Activated T-cell treated with anti-CD3 and anti-CD28 coated beads, Interleukin-2, amount 50 U/mL, for 48 hours (primary cell): ENCODE measurements around the gene NPLOC4.

Experiments
- DNase-seq, 2 experiments: peaks; one replicate each; pipeline ENCODE4 v3.0.0-alpha.2; 2020

Gene NPLOC4

DNA sequence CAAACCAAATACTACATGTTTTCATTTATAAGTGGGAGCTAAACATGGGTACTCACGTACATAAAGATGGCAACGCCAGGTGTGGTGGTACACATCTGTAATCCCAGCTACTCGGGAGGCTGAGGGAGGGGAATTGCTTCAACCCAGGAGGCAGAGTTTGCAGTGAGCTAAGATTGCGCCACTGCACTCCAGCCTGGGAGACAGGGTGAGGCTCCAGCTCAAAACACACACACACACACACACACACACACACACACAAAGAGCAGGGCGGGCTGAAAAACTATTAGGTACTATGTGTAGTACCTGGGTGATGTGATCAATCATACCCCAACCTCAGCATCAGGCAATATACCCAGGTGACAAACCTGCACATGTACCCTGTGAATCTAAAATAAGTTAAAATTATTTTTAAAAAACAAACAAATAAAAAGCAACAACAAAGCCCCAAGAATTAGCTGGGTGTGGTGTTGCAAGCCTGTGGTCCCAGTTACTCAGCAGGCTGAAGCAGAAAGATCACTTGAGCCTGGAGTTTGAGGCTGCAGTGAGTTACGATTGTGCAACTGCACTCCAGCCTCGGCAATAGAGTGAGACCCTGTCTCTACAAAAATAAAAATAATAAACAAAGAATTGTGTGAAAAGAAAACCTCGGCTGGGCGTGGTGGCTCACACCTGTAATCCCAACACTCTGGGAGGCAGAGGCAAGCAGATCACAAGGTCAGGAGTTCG, 72.9 kb downstream of the NPLOC4 start:
- DNase-seq, result no peak

DNA sequence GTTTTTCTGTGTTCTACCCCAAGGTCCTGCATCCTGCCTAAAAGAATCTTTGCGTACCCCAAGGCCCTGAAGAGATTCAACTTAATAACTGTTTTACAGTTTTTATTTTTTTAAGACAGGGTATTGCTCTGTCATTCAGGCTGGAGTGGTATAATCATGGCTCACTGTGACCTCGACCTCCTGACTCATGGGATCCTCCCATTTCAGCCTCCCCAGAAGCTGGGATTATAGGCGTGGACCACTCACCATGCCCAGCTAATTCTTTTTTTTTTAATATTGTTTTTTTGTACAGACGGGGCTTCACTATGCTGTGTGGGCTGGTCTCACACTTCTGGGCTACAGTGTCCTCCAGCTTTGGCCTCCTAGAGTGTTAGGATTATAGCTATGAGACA, 75.4 kb downstream of the NPLOC4 start:
- DNase-seq, result no peak

DNA sequence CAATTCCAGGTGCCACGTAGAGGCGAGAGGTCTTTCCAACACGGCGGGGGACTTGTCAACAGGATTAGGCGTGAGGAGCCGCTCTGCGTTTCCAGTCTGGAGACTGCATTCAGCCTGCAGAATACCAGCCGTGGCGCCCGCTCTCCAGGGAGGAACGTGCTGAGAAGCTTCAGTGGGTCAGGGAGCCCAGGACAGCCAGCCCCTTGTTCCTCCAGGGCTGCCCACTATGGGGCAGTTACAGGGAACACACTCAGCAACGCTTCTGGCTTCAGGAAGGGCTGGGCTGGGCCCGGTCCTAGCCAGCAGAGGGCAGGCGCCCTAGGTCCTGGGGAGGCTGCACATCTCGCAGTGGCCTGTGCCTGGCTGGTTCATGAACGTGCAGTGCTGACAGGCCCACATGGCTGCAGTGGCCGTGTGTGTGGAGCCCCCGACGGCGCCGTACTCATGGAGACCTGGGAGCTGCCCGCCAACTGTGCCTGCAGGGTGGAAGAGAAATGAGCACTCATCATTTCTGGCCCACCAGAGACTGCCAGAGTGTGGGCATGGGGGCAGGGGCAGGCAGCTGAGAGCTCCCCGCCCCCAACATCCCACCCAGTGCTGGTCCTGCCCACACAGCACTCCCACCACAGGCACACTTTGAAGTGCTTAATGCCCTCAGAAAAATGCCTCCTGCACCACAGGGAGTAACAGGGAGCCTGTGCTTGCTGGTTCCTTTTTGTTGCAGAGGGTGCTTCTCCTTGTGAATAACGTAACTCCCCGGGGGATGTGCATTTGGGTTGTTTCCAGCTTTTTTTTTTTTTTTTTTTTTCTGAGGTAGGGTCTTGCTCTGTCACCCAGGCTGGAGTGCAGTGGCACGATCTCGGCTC, 77.7 kb downstream of the NPLOC4 start:
- no peak for DNase-seq

DNA sequence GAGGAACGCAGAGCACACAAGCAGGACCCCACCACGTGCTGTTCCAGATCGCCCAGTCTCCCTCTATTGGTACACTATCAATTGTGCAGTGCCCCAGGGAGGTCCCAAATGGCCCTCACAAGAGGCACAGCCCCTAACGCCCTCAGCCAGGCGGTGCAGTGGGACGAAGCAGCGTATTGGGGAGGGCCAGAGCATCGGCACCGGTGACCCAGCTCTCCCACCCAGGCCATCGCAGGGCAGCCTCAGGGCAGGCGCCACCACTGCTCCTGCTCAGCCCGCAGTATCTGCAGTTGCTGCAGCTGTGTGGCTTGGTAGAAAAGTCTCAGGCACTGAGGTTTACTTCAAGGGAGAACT, 78.8 kb downstream of the NPLOC4 start:
- no peak for DNase-seq

DNA sequence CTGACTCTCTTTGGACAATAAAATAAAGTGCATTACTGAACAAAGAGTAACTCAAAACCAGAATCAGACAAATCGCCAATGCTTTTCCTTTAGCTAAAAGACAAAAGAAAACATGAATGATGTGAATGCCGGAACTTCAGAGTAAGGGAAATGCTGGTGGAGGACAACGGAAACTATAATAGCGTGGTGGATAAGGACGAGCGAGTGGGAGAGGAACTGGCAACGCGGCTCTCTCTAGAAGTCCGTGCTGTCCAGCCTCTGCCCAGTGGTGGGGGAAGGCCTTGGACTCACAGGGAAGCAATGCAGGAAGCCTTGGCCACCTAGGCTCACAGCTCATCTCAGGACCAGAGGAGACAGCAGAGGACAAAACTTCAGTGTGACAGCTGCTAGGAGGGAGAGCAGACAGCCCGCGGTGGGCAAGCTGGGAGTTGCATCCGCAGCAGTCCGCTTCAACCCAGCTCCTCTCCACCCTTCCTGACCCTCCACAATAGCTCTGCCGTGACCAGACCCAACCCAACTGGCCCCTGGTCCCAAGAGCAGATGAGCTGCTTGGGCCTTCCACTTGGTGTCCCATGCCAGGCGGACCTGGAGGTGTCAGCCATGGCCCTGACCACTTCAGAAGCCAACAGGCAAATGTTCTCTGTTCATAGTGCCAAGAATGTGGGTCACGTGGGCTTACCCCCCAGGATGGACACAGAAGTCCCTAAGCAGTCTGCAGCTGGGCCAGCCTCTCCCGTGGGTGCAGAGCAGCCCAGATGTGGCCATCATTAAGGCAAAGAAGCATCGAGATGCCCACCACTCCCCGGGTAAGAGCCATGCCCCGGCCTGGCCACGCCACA, 79.4 kb downstream of the NPLOC4 start:
- DNase-seq, result no peak

DNA sequence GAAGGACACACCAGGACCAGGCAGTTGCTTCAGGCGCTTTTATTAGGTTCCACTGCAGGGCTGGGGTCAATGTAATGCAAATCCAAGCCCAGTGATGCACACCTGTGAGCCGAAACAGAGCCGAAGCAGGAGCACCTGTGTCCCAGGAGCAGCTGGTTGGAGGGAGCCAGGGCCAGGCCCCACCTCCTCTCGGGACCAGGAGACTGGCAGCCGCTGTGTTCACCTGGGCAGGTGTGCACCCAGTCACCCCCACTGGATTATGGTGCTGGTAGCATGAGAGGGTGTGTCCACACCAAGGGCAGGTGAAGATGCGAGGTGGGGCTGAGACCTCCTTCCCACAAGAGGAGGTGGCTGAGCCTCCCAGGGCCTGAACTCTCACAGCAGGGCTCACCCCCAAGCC, 80.0 kb downstream of the NPLOC4 start:
- DNase-seq, result no peak

DNA sequence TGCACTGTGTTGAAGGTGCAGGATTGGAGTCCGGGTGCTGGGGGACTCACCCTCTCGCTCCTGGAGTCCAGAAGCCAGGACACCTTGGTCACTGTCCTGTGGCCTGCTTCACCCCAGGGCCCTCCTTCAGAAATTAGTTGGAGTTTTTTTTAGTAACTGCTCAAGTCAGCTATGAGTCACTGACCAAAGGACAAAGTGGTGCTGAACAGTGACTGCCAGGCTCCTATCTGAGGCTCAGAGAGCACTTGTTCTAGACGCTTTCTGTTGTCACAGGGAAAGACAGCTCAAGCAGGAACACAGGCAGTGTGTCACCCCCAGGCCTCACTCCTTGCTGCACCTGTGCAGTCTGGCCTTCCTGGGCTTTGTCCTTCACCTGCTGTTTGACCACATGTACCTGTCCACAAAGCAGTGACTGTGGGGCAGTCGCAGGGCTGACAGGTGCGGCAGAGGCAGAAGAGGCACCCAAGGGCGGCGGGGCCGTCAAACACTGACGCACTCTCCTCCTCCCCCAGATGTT, 80.7 kb downstream of the NPLOC4 start:
- DNase-seq, result no peak

DNA sequence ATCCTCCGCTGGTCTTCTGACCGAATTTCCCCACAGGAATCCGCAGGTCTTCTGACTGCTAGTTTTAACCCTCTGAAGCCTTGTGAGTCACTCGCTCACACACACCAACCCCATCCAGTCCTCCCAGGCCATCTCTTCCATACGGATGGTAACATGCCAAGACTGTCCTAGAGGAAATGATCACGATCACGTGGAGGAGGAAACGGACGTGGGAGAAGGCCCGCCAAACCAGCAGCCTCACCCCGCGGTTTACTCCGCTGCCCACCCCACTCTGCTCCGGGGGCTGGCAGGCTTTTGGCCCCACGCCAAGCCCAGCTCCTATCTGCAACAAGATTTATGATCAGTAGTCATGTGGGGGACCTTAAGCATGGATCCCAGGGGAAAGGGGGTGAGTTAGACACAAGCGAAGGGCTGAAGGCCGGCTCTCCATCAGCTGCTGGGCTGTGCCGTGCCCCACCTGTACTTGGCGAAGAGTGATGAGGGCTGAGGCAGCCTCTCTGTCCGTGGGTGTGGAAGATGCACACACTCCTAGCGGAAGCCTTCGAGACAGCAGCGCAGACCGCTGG, 83.2 kb downstream of the NPLOC4 start:
- DNase-seq, result no peak

DNA sequence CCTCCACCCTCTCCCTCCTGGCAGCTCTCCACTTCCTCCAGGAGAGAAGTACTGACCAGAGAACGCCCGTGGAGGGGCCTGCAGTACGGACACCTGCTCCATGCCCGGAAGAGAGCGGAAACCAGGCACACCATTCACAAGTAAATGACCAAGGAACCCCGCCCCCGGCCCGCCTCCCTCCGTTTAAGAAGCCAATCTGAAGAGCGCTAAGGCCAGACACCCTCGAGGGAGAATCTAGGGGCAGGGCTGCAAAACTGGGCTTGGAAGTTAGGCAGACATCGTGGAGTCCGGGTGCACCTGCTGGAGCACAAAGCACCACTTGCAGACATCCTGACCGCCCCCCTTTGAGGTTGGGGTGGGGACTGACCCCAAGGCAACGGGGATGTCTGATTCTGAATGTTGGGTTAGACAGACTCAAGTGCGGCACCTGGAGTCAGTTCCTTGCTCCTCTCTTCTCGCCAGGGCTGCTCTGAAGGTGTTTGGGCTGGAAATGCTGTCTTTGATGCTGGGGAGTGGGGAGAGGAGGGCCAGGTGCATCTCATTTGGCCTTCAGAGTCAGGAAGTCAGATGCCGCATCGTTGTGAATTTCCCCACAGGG, 83.8 kb downstream of the NPLOC4 start:
- peak; percentile 88 to 90 for DNase-seq

DNA sequence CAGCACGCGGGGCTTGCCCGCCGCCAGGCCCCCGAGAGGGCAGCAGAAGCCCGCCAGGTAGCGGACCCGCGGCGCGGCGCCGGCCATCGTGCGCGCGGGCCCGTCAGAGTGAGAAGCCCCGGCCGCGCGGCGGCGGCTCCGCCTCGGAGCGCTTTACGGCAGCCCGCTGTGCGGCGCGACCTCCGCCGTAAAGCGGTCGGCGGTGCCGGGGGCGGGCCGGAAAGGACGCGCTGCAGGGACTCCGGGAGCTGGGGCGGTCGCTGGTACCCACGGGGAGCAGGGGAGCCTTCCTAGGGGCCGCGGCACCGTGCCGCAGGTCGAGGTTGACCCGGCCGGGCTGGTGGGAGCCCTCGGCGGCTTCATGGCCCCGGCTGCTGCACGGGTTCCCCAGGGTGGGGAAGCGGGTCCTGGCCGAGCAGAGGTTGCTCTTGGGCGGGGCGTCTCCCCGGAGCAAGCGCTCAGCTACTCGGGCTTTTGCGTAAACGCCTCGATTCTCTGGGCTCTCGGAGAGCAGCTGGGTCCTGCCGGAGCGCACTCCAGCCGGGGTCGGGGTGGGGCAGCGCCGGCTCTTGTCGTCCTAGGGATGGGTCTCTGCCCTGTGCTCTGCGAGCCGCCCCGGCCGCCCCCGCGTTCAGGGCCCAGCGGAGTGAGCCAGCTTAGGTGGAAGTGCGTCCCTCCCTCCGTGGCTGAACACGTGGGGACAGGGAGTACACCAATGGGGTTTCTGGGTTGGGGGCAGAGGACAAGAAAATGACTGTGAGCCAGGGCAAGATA, 84.5 kb downstream of the NPLOC4 start, which contains the start of gene FAAP100:
Gene FAAP100, minus strand, starts transcription at position 110 of the 774 bp plus-strand sequence. Its CDS starts 23 bp downstream, at position 87.
- peak; percentile 89 to 93 for DNase-seq

DNA sequence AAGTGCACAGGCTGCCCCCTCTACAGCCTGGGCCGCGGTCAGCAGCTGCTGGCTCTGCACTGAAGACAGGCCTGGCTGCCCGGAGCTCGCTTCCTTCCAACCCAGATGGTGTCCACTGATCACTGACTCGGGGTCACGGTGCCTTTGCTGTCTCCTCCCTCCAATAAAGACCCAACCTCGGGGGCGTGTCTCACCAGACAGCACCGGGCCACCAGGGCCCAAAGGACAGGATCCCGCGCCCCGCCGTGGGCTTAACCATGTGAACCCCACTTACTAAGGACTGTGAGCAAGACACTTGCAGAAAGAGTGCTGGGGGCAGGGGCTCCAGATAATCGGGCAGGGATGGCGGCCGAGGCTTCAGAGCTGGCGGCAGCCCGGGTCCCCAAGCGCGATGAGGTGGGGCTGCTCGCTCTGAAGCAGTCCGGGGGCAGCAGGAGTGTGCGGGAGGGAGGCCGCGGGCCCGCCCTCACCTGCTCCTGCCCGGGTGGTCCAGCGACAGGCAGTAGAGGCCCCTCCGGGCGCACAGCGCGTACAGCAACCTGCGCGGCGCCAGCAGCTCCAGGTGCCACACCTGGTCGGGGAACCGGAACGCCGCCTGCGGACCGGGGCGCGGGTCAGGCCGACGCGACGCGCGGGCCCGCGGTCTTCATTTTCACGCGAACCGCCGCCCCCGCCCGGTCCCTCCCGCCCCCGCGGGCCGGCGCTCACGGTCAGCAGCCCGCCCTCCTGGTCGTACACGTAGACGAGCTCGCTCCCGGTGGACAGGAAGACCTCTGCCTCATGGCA, 85.3 kb downstream of the NPLOC4 start:
- peak in 1 of 2 experiments; percentile 45 for DNase-seq

DNA sequence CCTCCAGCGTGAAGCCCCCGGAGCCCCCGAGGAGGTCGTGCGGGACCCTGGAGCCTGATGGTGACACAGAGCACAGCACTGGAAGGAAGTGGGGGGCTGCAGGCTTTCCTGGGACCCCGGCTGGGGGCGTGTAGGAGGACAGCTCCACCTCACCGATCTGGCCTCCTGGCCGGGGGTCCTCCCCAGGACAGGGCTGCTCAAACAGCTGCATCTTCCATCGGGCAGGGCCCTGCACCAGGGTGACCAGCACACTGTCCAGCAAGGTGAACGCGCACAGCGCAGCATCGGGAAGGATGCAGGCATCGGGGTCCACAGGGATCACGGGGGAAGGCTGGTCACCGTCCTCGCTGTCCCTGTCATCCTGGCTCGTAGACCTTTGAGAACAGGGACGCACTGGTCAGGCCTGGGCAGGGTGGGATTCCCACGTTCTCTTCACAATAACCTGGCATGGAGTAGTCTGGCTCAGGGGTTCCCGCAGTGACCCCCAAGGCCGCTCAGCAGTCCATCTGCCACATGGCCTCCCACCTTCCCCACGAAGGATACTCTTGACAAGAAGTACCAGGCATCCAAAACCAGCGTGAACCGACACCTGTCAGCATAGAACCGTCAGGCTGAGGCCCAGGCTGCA, 86.0 kb downstream of the NPLOC4 start:
- DNase-seq, result no peak

DNA sequence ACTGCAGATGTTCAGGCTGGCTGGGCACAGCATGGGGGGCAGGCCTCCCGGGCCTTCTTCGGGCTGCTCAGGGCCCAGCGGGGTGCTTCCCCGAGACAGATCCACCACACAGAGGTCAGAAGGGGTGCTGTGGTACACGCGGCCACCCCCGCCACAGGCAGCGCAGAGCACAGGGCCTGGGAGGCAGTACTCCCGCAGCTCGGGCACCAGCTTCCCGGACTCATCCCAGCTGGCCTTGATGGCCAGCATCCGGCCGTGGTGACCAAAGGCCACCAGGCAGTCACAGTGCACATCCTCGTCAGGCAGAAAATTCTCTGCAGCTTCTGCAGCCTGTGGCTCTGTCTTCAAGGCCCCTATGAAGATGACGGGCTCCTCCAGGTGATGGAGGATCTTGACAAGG, 86.6 kb downstream of the NPLOC4 start:
- DNase-seq, result no peak

DNA sequence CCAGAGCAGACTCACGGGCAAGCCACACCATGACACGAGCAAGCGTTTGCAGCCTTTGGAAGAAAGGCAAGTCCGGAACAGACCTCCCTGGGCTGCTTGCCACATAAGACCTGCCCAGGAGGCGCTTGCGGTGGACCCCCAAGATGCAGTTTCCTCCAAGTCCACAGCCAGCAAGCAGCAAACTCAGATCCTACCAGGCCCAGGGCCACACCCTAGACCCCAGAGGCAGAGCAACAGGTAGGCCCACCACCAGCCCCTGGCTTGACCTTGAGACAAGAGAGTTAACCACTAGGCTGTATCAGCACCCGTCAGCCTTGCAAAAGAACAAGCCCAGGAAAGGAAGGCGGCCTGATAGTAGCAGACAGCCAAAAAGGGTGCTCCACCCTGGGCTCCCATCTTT, 87.1 kb downstream of the NPLOC4 start:
- DNase-seq, result no peak

DNA sequence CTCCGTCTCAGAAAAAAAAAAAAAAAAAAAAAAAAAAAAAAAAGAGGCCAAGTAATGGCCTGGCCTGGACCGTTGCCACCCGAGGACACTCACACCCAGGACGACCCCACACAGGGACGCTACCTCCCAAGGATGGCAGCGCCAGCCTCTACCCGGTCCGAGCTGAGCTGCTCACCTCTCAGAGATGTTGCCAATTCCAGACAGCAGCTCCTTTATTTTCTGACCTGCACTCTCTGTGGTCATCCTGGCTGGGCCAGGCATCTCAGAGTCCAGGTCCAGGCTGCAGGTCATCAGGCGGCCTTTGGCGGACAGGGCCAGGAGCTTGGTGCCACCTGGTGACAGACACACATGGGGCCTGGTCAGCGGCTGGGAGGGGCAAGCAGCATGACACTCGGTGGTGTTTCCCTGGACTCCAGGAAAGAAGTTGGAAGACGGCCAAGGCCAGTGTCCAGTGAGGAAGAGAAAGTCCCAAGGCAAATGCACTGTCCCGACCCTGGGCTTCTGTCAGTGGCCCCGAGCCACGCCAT, 87.8 kb downstream of the NPLOC4 start:
- no peak for DNase-seq

DNA sequence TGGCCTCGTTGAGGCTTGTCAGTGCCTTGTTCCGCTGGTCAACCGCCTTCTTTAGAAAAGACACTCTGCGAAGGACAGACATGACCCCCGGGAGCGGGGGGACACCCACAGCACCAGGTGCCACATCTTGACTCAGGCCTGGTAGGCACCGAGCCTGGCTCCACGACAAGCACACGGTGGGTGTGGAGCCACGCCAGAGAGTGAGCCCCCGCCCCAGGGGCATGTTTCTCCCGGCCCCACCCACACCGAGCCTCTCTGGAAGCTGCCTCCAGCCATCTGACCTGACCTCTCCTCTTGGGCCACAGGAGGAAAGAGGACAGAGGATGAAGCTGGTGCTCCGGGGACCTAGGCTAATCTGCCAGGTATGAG, 89.3 kb downstream of the NPLOC4 start:
- DNase-seq, result no peak

DNA sequence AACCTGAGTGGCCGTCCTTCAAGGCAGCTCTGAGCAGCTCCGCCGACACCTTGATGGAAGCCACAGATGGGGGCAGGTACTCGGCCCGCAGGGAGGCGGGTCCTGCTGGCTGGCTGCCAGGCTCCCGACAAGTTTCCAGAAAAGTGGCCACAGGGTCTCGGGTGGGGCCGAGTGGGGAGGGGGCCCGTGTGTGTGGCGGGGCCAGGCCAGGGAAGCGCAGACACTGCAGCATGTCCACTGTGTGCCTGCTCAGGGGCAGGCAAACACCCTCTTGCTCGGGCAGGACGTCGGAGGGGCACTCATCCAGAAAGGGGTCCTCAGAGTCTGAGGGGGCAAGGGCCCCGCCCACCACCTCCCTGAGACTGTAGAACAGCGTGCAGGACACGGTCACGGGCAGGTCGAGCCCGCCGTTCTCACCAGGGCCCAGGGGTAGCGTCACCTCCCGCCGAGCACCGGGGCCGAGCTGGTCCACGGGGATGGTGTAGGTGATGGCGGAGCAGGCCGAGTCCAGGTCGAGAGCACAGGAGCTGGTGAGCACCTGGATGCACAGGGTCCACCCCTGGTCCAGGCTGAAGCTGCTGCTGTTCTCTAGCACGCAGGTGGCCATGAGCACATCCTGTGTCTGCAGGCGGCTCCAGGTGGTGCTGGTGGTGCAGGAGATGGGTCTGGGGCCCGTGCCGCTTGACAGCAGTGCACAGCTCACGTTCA, 89.9 kb downstream of the NPLOC4 start:
- no peak for DNase-seq

DNA sequence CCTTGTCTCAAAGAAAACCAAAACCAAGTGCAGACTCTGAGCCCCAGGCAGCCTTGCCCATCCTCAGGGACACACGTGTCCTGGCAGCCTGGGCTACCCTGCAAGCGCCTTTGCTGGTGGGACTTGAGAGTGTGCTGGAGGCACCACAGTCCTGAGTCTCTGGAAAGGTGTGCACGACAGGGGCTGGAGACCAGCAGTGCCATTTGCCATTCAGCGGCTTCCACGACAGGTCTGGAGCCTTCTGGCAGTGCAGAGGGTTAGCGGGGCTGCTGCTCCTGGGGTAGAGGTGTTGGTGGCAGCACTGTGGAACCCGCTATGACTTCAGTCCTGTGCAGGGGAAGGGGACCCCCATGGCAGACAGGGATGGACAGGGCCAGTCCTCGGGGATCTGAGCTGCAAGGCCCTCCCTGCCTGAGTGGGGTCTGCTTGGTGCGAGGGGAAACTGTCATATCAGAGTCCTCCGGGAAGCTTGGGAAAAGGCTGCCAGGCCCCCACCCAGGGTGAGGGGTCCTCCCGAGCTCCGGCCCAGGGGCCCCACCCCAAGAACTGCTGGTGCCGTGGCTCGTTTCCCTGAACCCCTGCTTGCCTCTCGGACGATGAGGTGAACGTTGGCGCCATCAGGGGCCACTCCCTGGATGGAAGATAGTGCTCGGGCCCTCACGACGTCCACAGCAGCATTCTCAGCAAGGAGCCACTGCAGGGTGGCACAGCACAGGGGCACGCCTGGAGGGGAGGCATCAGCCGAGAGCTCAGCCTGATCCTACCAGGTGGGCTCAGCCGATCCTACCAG, 91.6 kb downstream of the NPLOC4 start:
- no peak for DNase-seq
